Mesendoderm (in vitro differentiated cells): Measurements from ENCODE around the gene PYGL.

Experiments
- DNase-seq: peaks from one replicate; pipeline ENCODE4 v3.0.0; 2013
- H2AK5ac ChIP-seq: 2 replicates; pipeline ENCODE4 v1.6.1; 2013; ENCODE audit warnings: low read length, inconsistent platforms
- H2BK120ac ChIP-seq: 2 replicates; pipeline ENCODE4 v1.6.1; 2013; ENCODE audit warnings: low read depth, mild to moderate bottlenecking, low read length, moderate library complexity, mixed read lengths
- H2BK15ac ChIP-seq: replicated peaks from 2 replicates; pipeline ENCODE4 v1.6.1; 2013; ENCODE audit warnings: low read depth, mild to moderate bottlenecking, moderate library complexity
- H2BK5ac ChIP-seq: 2 replicates; pipeline ENCODE4 v1.6.1; 2013; ENCODE audit warnings: low read length, inconsistent platforms
- H3K18ac ChIP-seq: 2 replicates; pipeline ENCODE4 v1.6.1; 2013; ENCODE audit warnings: mild to moderate bottlenecking, low read length, mixed read lengths
- H3K23ac ChIP-seq: one replicate; pipeline ENCODE4 v1.6.1; 2013; ENCODE audit warnings: low read length
- H3K27ac ChIP-seq: 2 replicates; pipeline ENCODE4 v1.5.1; 2013; ENCODE audit warnings: low read depth, mild to moderate bottlenecking, inconsistent platforms, low read length, moderate library complexity
- H3K27me3 ChIP-seq: 2 replicates; pipeline ENCODE4 v1.6.1; 2013; ENCODE audit warnings: low read length, control low read depth, mild to moderate bottlenecking, inconsistent platforms; ENCODE audit not compliant: insufficient read depth, poor library complexity
- H3K36me3 ChIP-seq: 2 replicates; pipeline ENCODE4 v1.6.1; 2013; ENCODE audit warnings: low read length, inconsistent platforms; ENCODE audit not compliant: control insufficient read depth, insufficient read depth
- H3K4ac ChIP-seq: one replicate; pipeline ENCODE4 v1.6.1; 2013; ENCODE audit warnings: low read depth, mild to moderate bottlenecking, low read length, moderate library complexity
- H3K4me1 ChIP-seq: 2 replicates; pipeline ENCODE4 v1.6.1; 2013; ENCODE audit warnings: low read depth, low read length, inconsistent platforms; ENCODE audit not compliant: control insufficient read depth
- H3K4me2 ChIP-seq: 2 replicates; pipeline ENCODE4 v1.6.1; 2013; ENCODE audit warnings: low read length
- H3K4me3 ChIP-seq: 2 replicates; pipeline ENCODE4 v1.5.1; 2013; ENCODE audit warnings: mild to moderate bottlenecking, low read length
- H3K56ac ChIP-seq: one replicate; pipeline ENCODE4 v1.6.1; 2013; ENCODE audit warnings: low read length
- H3K79me1 ChIP-seq: 2 replicates; pipeline ENCODE4 v1.6.1; 2013; ENCODE audit warnings: low read length, inconsistent platforms
- H3K79me2 ChIP-seq: 2 replicates; pipeline ENCODE4 v1.6.1; 2013; ENCODE audit warnings: mild to moderate bottlenecking, low read length; ENCODE audit not compliant: control insufficient read depth, insufficient read depth
- H3K9ac ChIP-seq: 2 replicates; pipeline ENCODE4 v1.6.1; 2013; ENCODE audit warnings: low read length, inconsistent platforms
- H4K5ac ChIP-seq: one replicate; pipeline ENCODE4 v1.6.1; 2013; ENCODE audit warnings: low read length
- H4K8ac ChIP-seq: one replicate; pipeline ENCODE4 v1.6.1; 2013; ENCODE audit warnings: low read depth, mild to moderate bottlenecking, control low read depth, low read length, moderate library complexity
- WGBS: extraction: QIAGEN DNeasy Blood & Tissue Kit; methylation state at CpG from one replicate; pipeline ENCODE4 v1.1.7; 2013; ENCODE audit warnings: low lambda C conversion rate, missing lambda C conversion rate; ENCODE audit not compliant: insufficient coverage; ENCODE audit errors: extremely low coverage; 5-methylcytosine and 5-hydroxymethylcytosine counted together

PYGL gene

GRCh38 chr14:50937325-50937724, 7.0 kb downstream of the PYGL start:
- H3K9ac ChIP-seq = no peak overlapping the region
- no peak overlapping the region for H2AK5ac ChIP-seq
- no peak overlapping the region for H2BK120ac ChIP-seq
- H3K79me2 ChIP-seq = no peaks in the 10 kb centered on the region
- no peaks in the 10 kb centered on the region for H3K4me1 ChIP-seq
- no peak overlapping the region for H2BK5ac ChIP-seq
- H3K27ac ChIP-seq = no peak overlapping the region
- no peak overlapping the region for H4K8ac ChIP-seq
- H3K79me1 ChIP-seq = no peaks in the 10 kb centered on the region
- no peak overlapping the region for H4K5ac ChIP-seq
- H3K36me3 ChIP-seq = no peaks in the 10 kb centered on the region
- no peak overlapping the region for H3K4ac ChIP-seq
- no peaks in the 10 kb centered on the region for H3K27me3 ChIP-seq
- H3K4me3 ChIP-seq = no peak overlapping the region
- no peak overlapping the region for H2BK15ac ChIP-seq
- H3K18ac ChIP-seq = no peak overlapping the region
- no peak overlapping the region for H3K23ac ChIP-seq
- WGBS = no CpG with 5 or more reads among the region's 2 CpGs
- DNase-seq = no peak
- H3K56ac ChIP-seq = no peak overlapping the region
- H3K4me2 ChIP-seq = no peak overlapping the region

DNA sequence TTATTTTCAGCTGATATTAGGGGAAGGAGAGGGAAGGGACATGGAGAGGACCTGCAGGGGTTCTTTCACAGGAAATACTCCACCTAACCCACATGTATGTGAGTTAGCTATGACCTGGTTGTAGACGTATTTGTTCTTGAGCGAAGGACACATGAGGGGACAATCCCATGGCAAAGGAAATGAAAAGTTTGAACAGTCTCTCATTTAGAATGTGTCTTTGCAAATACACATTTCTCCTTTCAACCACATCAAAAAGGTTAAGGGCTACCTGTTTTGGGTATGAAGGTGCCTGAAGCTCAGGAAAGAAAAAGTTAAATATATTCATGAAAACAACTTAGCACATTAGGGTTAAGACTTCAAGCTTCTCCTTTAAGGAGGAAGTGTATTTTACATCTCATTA, 7.4 kb downstream of the PYGL start:
- Histone ChIP-seq H3K27ac (no peak overlapping the region), H3K4me3 (no peak overlapping the region)
- no CpG with 5 or more reads among the region's 2 CpGs for WGBS

GRCh38 chr14:50936016-50936340, 8.3 kb downstream of the PYGL start:
- Histone ChIP-seq H3K18ac (no peak overlapping the region), H2BK5ac (no peak overlapping the region), H3K4me3 (no peak overlapping the region), H2AK5ac (no peak overlapping the region), H3K27me3 (no peaks in the 10 kb centered on the region), H3K27ac (no peak overlapping the region), H4K5ac (no peak overlapping the region), H3K4me2 (no peak overlapping the region), H2BK15ac (no peak overlapping the region), H3K4ac (no peak overlapping the region), H3K4me1 (no peaks in the 10 kb centered on the region), H3K36me3 (peaks cover 1% of the 10 kb centered on the region), H3K56ac (no peak overlapping the region), H4K8ac (no peak overlapping the region), H3K79me2 (no peaks in the 10 kb centered on the region), H3K9ac (no peak overlapping the region), H3K23ac (no peak overlapping the region), H3K79me1 (no peaks in the 10 kb centered on the region), H2BK120ac (no peak overlapping the region)
- DNase-seq = no peak
- no CpG with 5 or more reads among the region's 2 CpGs for WGBS

More for the DNA sequence above, 7.4 kb downstream of the PYGL start:
- Histone ChIP-seq H3K4ac (no peak overlapping the region), H3K36me3 (no peaks in the 10 kb centered on the region), H3K9ac (no peak overlapping the region), H3K79me1 (no peaks in the 10 kb centered on the region), H2BK120ac (no peak overlapping the region), H2BK5ac (no peak overlapping the region), H3K4me2 (no peak overlapping the region), H3K23ac (no peak overlapping the region), H3K27me3 (no peaks in the 10 kb centered on the region), H4K8ac (no peak overlapping the region), H4K5ac (no peak overlapping the region), H2AK5ac (no peak overlapping the region), H3K18ac (no peak overlapping the region), H3K4me1 (no peaks in the 10 kb centered on the region), H2BK15ac (no peak overlapping the region), H3K56ac (no peak overlapping the region), H3K79me2 (no peaks in the 10 kb centered on the region)
- no peak for DNase-seq

DNA sequence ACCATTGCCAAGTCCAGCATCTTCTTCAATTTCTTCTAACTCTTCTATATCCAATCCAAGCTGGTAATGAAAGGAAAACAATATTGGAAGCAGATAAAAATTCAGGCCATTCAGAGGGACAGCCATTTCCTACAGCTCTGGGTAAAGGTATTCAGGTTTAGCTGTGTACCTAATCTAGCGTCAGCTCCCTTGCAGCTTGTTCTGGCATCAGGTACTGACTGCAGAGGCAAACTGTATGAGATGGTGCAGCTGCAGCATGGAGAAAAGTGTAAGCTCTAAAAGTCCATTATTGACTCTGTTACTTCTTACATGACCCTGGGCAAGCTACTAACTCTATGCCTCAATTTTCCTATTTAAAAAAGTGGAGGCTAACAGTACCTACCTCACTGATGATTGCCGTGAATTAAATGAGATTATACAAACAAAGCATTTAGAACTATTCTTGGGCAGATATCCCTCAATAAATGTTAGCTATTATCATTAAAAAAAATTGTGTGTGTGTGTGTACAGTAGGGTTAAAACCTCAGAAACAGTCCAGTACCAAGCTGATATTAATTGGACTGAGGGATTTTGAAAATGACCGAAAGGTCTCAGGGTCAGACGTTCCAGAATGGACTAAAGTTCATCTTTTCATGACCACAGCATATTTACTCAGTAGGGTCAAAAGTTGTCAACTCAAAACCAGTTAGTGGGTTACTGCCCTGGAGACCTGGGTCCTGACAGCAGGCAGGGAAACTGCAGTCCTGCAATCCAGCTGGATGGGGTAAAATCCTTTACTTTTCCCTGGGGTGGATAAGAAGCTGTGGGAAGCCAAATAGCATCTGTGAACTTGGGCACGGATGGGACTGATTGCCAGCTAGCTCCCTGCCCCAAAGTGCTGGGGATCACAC, 8.9 kb downstream of the PYGL start:
- Histone ChIP-seq H2BK15ac (no peak overlapping the region), H3K23ac (no peak overlapping the region), H3K36me3 (peaks cover 1% of the 10 kb centered on the region), H3K4me1 (no peaks in the 10 kb centered on the region), H2BK120ac (no peak overlapping the region), H4K5ac (no peak overlapping the region), H3K56ac (no peak overlapping the region), H2AK5ac (no peak overlapping the region), H3K18ac (no peak overlapping the region), H4K8ac (no peak overlapping the region), H3K4ac (no peak overlapping the region), H3K79me1 (no peaks in the 10 kb centered on the region), H3K27ac (no peak overlapping the region), H3K79me2 (no peaks in the 10 kb centered on the region), H3K27me3 (no peaks in the 10 kb centered on the region), H3K4me2 (no peak overlapping the region), H3K4me3 (no peak overlapping the region), H2BK5ac (no peak overlapping the region), H3K9ac (no peak overlapping the region)
- no peak for DNase-seq
- WGBS = no CpG with 5 or more reads among the region's 5 CpGs

DNA sequence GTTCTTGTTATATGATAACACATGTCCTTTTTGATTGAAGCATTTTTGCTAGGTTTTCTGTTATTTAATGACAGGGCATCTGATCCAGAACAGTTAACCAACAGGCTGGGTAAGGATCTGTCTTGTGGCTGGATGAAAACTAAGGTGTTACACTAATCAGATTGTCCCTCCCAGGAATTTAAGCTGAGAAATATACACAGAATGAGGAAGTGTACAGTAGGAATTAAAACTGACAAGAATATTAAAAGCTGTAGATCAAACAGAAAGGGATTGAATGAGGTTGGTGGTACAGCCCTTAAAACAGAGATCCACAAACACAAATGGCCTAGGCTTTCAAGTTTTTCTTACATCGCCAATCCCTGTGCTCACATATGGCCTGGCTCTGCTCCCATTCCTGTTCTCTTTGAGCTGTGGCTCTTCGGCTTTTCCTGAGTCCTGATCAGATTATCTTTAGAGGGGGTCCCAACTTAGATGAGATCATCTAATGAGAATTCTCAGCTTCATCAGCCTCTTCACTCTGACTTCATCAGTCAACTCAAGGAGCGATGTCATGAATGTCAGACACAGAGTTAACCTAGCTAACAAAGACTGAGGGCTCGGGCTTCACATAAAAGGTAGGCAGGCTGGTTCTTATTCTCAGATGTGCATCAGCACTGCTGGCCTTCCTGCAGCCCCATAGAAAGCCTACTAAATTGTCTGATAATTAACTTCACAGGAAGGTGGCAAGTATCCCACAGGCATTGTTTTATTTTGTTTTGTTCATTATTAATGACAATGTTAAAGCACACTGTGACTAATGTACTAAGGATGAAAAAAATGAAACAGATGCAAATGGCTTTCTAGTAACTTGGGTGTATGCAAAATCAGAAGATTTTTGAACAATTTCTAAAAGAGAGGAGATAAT, 11.4 kb downstream of the PYGL start:
- H3K4me2 ChIP-seq = no peak overlapping the region
- no peak overlapping the region for H4K8ac ChIP-seq
- no peak overlapping the region for H3K4ac ChIP-seq
- H3K9ac ChIP-seq = no peak overlapping the region
- H2AK5ac ChIP-seq = no peak overlapping the region
- H3K4me1 ChIP-seq = no peaks in the 10 kb centered on the region
- no peaks in the 10 kb centered on the region for H3K79me1 ChIP-seq
- peak; percentile 76 for DNase-seq
- no peaks in the 10 kb centered on the region for H3K79me2 ChIP-seq
- H3K27ac ChIP-seq = no peak overlapping the region
- no peak overlapping the region for H3K4me3 ChIP-seq
- H3K27me3 ChIP-seq = no peaks in the 10 kb centered on the region
- H4K5ac ChIP-seq = no peak overlapping the region
- no peak overlapping the region for H3K56ac ChIP-seq
- no peak overlapping the region for H2BK15ac ChIP-seq
- H3K18ac ChIP-seq = peak overlapping the region; percentile 75
- no peak overlapping the region for H3K23ac ChIP-seq
- H3K36me3 ChIP-seq = peaks cover 1% of the 10 kb centered on the region
- peak overlapping the region; percentile 38 for H2BK120ac ChIP-seq
- no CpG with 5 or more reads among the region's 4 CpGs for WGBS
- no peak overlapping the region for H2BK5ac ChIP-seq
